IPS-20b (cell line): Measurements from ENCODE around the gene GCH1.
A peak's percentile ranks its signal among the peaks of the same experiment; 100 is the strongest.

ENCODE experiments used
- H3K27ac ChIP-seq: one replicate; pipeline ENCODE4 v1.5.1; 2013; ENCODE audit warnings: low read length
- H3K27me3 ChIP-seq: 2 replicates; pipeline ENCODE4 v1.6.1; 2013; ENCODE audit warnings: mild to moderate bottlenecking, low read length, inconsistent platforms; ENCODE audit not compliant: insufficient read depth
- H3K36me3 ChIP-seq: 2 replicates; pipeline ENCODE4 v1.6.1; 2013; ENCODE audit warnings: low read depth, mild to moderate bottlenecking, inconsistent platforms, low read length, moderate library complexity; ENCODE audit not compliant: insufficient read depth
- H3K4me1 ChIP-seq: 2 replicates; pipeline ENCODE4 v1.6.1; 2013; ENCODE audit warnings: mild to moderate bottlenecking, control low read depth, inconsistent platforms, low read length, moderate library complexity; ENCODE audit not compliant: insufficient read depth
- H3K4me3 ChIP-seq: 2 replicates; pipeline ENCODE4 v1.5.1; 2013; ENCODE audit warnings: mild to moderate bottlenecking, low read length, inconsistent platforms
- H3K9ac ChIP-seq: 2 replicates; pipeline ENCODE4 v1.6.1; 2013; ENCODE audit warnings: low read depth, mild to moderate bottlenecking, inconsistent platforms, low read length, moderate library complexity
- H3K9me3 ChIP-seq: 2 replicates; pipeline ENCODE4 v1.6.1; 2013; ENCODE audit warnings: mild to moderate bottlenecking, low read depth, low read length, inconsistent platforms; ENCODE audit not compliant: insufficient read depth

GCH1 gene

GRCh38 chr14:54856152-54856551 lies 46.5 kb downstream of the GCH1 start:
- H3K27ac ChIP-seq = no peak overlapping the region
- H3K9me3 ChIP-seq = no peaks in the 10 kb centered on the region
- no peak overlapping the region for H3K9ac ChIP-seq
- peaks cover 10% of the 10 kb centered on the region; the same call in 1 of the 2 replicates for H3K4me1 ChIP-seq
- H3K27me3 ChIP-seq = no peaks in the 10 kb centered on the region
- H3K36me3 ChIP-seq = no peaks in the 10 kb centered on the region
- no peak overlapping the region for H3K4me3 ChIP-seq

- no peaks in the 10 kb centered on the region for H3K9me3 ChIP-seq
- 0 out of 2 replicates have a peak overlapping the region, but pooled peaks have one; percentile 34 for H3K9ac ChIP-seq
- H3K27me3 ChIP-seq = no peaks in the 10 kb centered on the region
- no peak overlapping the region for H3K4me3 ChIP-seq
- no peaks in the 10 kb centered on the region for H3K36me3 ChIP-seq
- H3K27ac ChIP-seq = no peak overlapping the region
- peaks cover 10% of the 10 kb centered on the region; the same call in 1 of the 2 replicates for H3K4me1 ChIP-seq
These were observed 48.4 kb downstream of the GCH1 start for GRCh38 chr14:54854181-54854580.

- Histone ChIP-seq H3K27ac (no peak overlapping the region), H3K4me1 (peaks cover 10% of the 10 kb centered on the region; the same call in 1 of the 2 replicates), H3K9ac (no peak overlapping the region), H3K36me3 (no peaks in the 10 kb centered on the region), H3K4me3 (no peak overlapping the region), H3K27me3 (no peaks in the 10 kb centered on the region), H3K9me3 (no peaks in the 10 kb centered on the region)
These were observed 49.3 kb downstream of the GCH1 start for GRCh38 chr14:54853339-54853738.

GRCh38 chr14:54852215-54852614 lies 50.4 kb downstream of the GCH1 start:
- Histone ChIP-seq H3K9me3 (no peaks in the 10 kb centered on the region), H3K4me3 (no peak overlapping the region), H3K36me3 (no peaks in the 10 kb centered on the region), H3K9ac (no peak overlapping the region), H3K27me3 (no peaks in the 10 kb centered on the region), H3K4me1 (peaks cover 10% of the 10 kb centered on the region; the same call in 1 of the 2 replicates), H3K27ac (no peak overlapping the region)

DNA sequence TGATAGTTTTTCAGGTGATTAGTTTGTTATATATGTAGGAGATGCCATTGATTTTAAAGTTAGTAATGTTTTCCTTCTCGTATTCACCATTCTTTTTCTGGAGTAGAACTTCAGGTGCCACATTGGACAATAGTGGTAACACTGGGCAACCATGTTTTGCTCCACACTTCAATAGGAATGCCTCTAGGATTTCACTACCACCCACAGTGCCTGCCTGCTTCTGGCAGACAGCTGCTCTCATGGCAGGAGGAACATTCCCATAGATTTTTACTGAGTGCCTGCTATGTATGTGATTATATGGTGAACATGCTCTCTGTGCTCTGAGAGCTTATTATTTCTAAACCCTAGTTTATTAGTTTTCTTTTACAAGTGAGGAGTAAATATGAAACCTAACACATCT lies 53.7 kb downstream of the GCH1 start:
- H3K9ac ChIP-seq = no peak overlapping the region
- no peaks in the 10 kb centered on the region for H3K27me3 ChIP-seq
- no peak overlapping the region for H3K27ac ChIP-seq
- H3K9me3 ChIP-seq = no peaks in the 10 kb centered on the region
- H3K36me3 ChIP-seq = no peaks in the 10 kb centered on the region
- H3K4me1 ChIP-seq = peaks cover 4% of the 10 kb centered on the region; the same call in 1 of the 2 replicates
- no peak overlapping the region for H3K4me3 ChIP-seq

DNA sequence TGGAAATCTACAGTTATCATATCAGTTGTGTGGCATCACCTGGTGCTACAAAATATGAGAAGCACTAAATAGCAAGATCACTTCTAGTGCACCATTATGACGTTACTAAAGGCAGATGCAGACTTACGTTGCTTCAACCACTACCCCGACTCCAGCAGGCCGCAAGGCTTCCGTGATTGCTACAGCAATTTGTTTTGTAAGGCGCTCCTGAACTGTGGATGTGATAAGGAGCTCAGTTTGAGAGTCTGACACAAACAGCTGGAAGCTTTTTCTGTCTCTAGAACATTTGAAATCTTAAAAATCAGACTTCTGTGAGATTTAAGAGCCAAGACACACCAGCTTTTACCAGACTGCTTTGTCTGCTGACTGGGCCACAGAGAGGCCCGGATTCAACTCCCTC lies 57.0 kb downstream of the GCH1 start:
- no peaks in the 10 kb centered on the region for H3K4me1 ChIP-seq
- H3K4me3 ChIP-seq = no peak overlapping the region
- H3K36me3 ChIP-seq = no peaks in the 10 kb centered on the region
- no peaks in the 10 kb centered on the region for H3K27me3 ChIP-seq
- H3K9ac ChIP-seq = no peak overlapping the region
- no peaks in the 10 kb centered on the region for H3K9me3 ChIP-seq
- H3K27ac ChIP-seq = no peak overlapping the region

- Histone ChIP-seq H3K9ac (no peak overlapping the region), H3K4me1 (no peaks in the 10 kb centered on the region), H3K4me3 (no peak overlapping the region), H3K9me3 (no peaks in the 10 kb centered on the region), H3K27ac (no peak overlapping the region), H3K27me3 (no peaks in the 10 kb centered on the region), H3K36me3 (no peaks in the 10 kb centered on the region)
These were observed 58.1 kb downstream of the GCH1 start for GRCh38 chr14:54844479-54844878.

DNA sequence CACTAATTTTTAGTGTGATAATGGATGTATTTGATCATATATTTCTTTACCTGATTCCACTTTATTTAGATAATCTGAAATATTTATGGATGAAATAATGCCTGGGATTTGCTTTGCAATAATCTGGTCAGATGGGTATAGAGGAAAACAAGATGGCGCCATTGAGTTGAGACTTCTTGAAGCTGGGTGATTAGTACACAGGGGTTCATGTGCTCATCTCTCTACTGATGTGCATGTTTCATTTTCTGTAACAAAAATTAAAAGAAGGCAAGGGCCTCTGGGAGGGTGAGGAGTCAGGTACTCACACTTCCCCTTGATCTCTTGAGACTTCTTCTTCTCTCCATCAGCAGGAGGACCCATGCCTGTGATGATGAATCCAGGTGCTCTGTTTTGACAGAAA lies 61.8 kb downstream of the GCH1 start:
- H3K9me3 ChIP-seq = no peaks in the 10 kb centered on the region
- H3K36me3 ChIP-seq = no peaks in the 10 kb centered on the region
- no peak overlapping the region for H3K27ac ChIP-seq
- no peaks in the 10 kb centered on the region for H3K4me1 ChIP-seq
- H3K4me3 ChIP-seq = no peak overlapping the region
- no peaks in the 10 kb centered on the region for H3K27me3 ChIP-seq
- no peak overlapping the region for H3K9ac ChIP-seq

DNA sequence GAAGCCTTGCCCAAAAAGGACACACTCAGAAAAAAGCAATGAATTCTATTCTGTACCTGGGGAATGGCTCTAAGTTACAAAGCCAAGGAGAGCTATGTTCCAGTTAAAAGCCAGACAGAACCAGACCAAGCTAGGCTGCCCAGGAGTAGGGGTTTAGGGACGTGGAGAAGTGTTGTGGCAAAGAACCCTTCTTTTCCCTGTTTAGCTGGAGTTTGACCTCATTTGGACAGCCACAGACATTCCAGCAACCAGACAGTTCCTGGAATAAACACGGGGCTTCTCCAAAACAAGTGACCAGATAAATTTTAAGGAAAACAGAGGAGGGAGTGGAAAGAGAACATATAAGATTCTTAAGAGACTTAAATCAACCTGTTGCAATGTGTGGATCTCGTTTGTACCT lies 62.3 kb downstream of the GCH1 start:
- H3K27ac ChIP-seq = no peak overlapping the region
- no peaks in the 10 kb centered on the region for H3K27me3 ChIP-seq
- no peak overlapping the region for H3K9ac ChIP-seq
- no peaks in the 10 kb centered on the region for H3K36me3 ChIP-seq
- H3K9me3 ChIP-seq = no peaks in the 10 kb centered on the region
- H3K4me1 ChIP-seq = no peaks in the 10 kb centered on the region
- H3K4me3 ChIP-seq = no peak overlapping the region

DNA sequence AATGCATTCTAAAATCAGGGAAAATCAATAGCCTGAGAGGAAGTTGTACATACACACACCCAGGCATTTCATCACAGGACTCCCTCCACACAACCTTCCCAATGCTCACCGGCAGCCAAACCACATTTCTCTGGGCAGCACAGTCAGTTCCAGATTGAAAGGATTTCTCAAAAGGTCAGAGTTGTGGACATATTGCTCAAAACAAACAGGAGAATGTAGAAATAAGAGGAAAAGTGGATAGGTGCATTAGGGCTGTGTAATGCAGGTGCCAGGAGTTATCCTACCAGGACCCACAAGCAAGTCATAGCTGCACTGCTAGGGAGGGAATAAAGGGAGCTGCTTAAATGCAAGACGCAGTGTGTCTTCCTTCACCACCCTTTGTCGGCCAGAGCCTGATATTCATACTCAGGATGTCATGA lies 62.9 kb downstream of the GCH1 start:
- Histone ChIP-seq H3K27ac (no peak overlapping the region), H3K4me1 (no peaks in the 10 kb centered on the region), H3K27me3 (no peaks in the 10 kb centered on the region)

GRCh38 chr14:54838931-54839512 lies 63.6 kb downstream of the GCH1 start:
- no peaks in the 10 kb centered on the region for H3K9me3 ChIP-seq
- H3K9ac ChIP-seq = no peak overlapping the region
- no peaks in the 10 kb centered on the region for H3K4me1 ChIP-seq
- no peaks in the 10 kb centered on the region for H3K36me3 ChIP-seq
- H3K27ac ChIP-seq = no peak overlapping the region
- H3K27me3 ChIP-seq = no peaks in the 10 kb centered on the region
- no peak overlapping the region for H3K4me3 ChIP-seq

More for the DNA sequence above, 62.9 kb downstream of the GCH1 start:
- no peak overlapping the region for H3K9ac ChIP-seq
- H3K9me3 ChIP-seq = no peaks in the 10 kb centered on the region
- H3K36me3 ChIP-seq = no peaks in the 10 kb centered on the region
- H3K4me3 ChIP-seq = no peak overlapping the region

DNA sequence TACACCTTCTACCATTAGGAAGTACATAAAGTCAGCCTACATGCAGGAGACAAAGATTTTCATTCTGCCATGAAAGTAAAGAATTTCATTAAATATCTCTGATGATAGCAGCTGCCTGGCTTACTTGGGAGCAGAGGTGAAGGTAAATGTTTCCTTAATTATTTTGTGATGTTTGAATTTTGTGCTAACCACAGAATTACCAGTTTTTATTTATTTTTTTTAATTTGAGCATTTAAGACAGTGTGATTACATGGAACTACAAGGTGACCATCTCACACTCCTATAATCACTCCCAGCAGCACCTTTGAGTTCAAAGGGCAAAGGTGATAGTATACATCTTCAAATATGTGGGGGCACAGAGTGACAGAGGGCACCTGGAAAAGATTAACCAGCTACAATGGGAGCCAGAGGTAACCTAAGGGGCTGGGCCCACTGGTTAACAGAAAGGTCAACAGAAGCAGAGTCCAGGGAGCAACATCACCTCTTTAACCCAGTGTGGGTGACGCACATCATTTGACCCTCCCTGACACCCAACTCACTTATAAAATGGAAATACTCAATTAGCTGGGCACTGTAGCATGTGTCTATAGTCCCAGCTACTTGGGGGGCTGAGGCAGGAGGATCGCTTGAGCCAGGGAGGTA lies 65.0 kb downstream of the GCH1 start:
- Histone ChIP-seq H3K9me3 (no peaks in the 10 kb centered on the region), H3K27ac (no peak overlapping the region), H3K9ac (no peak overlapping the region)

More for the DNA sequence above, 65.0 kb downstream of the GCH1 start:
- Histone ChIP-seq H3K36me3 (no peaks in the 10 kb centered on the region), H3K4me1 (no peaks in the 10 kb centered on the region), H3K27me3 (no peaks in the 10 kb centered on the region), H3K4me3 (no peak overlapping the region)
